Amygdala (tissue), 56 donors: ENCODE data around the gene SMIM5.

ENCODE experiments used
- DNase-seq, 56 donors: peaks; one replicate each; lab custom pipeline; 2025; lab: John Stamatoyannopoulos, UW

SMIM5 gene

DNA sequence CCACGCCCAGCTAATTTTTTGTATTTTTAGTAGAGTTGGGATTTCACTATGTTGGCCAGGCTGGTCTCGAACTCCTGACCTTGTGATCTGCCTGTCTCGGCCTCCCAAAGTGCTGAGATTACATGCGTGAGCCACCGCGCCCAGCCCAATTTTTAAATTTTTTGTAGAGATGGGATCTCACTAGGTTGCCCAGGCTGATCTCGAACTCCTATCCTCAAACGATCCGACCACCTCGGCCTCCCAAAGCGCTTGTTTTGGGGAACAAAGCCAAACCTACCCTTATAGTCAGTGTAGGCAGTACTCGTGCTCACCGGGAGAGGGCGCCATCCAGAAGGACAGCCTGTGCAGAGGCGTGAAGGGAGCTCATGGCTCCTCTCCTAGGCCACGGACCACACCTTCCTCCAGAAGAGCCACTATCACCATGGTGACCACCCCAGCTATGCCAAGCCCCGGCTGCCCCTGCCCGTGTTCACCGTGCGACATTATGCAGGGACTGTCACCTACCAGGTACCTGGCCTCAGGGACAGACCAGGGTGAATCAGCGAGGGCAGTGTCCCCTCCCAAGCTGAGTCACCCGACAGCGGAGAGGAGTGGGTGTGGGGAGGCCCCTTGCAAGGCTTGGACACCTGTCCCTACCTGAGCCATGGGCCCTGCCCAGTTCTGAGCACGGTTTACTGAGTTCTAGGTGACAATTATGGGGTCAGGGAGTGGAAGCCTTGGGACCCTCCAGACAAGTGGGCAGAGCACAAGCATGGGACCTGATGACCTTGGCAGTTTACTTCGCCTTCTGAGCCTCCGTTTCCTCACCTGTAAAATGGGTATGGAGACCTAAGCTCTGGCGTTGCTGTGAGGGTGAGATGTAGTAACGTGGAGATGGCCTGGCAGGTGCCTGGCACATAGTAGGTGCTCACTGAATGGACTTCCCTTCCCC lies 31.9 kb upstream of the SMIM5 start:
- DNase-seq: peak in 15 of 56 donors; percentile 3 to 66 (median 25)

DNA sequence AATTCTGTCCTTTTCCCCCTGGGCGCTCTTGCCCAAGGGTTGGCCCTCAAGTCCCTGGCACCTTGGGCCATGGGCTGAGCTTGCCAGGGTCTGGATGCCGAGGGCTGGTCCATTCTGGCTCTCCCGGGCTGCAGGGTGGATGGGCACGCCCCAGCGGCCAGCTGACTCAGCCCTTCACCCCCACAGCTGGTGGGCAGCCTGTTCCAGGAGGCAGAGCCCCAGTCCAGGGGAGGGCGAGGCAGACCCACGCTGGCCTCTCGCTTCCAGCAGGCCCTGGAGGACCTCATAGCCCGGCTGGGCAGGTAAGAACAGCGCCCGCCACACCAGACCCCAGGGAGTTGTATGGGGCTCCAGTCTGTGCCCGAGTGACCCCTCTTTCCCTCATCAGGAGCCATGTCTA lies 30.6 kb upstream of the SMIM5 start:
- DNase-seq: no peak

DNA sequence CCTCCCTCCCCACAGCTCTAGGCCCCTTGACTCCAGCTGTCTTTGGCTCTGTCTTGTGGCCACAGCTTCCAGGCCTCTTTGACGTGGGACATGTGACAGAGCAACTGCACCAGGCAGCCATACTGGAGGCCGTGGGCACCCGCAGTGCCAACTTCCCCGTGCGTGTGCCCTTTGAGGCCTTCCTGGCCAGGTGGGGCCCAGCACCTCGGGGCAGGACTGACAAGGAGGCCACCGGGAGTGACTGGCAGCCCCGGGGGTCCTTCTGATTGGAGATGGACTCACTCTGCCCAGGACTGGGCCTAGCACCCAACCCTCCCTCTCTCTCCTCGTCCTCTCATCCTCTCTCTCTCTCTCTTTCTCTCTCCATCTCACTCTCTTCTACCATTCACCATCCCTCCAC lies 30.1 kb upstream of the SMIM5 start:
- DNase-seq: no peak

- no peak for DNase-seq
Observed at GRCh38 chr17:75604034-75604695, 29.1 kb upstream of the SMIM5 start.

GRCh38 chr17:75605790-75606189 lies 27.4 kb upstream of the SMIM5 start:
- DNase-seq: no peak

DNA sequence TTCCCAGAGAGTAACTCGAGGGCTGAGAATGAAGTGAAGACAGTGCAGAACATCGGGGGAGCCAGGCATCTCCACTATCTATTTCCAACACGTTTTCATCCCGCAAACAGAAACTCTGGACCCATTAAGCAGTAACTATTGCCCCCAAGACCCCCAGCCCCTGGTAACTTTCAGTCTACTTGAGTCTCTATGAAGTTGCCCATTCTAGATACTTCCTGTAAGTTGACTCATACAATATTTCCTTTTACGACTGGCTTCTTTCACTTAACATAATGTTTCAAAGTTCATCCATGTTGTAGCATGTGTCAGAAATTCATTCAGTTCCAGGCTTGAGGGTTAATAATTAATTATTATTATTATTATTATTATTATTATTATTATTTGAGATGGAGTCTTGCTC lies 26.1 kb upstream of the SMIM5 start:
- DNase-seq: no peak

DNA sequence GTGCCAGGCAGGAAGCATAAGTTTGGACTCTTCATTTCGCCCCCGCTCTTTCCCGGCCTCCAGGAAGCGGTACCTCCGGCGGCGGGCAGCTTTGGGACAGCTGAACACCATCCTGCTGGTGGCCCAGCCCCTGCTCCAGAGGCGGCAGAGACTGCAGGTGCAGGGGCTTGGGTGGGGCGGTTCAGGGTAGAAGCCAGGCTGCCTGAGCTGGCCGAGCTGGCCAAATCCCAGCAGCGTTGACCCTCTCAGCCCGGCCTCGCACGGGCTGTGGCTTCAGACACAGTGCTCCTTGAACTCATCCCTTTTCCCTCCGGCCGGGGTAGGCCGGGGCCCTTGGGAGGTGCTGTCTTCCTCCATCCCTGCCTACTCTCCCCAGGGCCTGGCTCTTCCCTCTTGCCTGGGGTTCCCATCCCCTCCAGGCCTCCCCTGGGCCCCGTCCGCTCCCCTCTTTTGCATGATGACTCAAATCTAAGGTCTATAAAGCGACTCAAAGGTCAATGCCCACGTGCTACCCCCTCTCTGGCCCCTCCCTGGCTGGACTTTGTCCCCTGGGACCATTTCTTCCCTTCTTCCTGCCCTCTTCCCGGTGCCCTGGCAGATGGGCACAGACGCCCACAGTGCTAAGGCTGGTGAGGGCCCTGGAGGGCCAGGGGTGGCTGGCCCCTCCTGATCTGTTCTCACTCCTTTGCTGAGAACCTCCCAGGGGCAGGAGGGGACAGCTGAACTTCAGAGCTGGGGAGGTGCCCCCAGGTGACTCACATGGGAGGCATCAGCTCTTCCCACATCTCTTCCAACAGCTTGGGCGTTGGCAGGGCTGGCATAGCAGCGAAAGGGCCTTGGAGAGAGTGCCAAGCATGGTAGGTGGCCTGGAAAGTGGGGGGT lies 22.9 kb upstream of the SMIM5 start:
- DNase-seq: no peak

- no peak for DNase-seq
Observed at GRCh38 chr17:75611851-75612429, 21.3 kb upstream of the SMIM5 start.

- DNase-seq: no peak
Observed at GRCh38 chr17:75612906-75613626, 20.2 kb upstream of the SMIM5 start.

DNA sequence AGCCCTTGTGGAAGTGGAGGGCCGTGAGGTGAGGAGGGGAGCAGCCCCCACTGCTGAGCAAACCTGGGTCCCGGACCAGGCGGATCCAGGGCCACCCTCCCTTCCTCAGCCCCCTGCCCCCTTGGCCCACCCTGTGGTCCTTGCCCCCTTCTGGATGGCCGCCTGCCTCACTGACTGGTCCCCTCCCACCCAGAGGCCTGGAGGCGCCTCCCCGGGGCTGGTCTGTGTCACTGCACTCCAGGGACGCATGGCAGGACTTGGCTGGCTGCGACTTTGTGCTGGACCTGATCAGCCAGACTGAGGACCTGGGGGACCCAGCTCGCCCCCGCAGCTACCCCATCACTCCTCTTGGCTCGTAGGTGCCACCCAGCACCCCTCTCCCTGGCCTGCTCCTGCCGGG lies 19.2 kb upstream of the SMIM5 start:
- DNase-seq: no peak

GRCh38 chr17:75614556-75615270 lies 18.5 kb upstream of the SMIM5 start:
- DNase-seq: no peak

- no peak for DNase-seq
Observed at GRCh38 chr17:75615301-75615700, 17.9 kb upstream of the SMIM5 start.

GRCh38 chr17:75616521-75617122 lies 16.6 kb upstream of the SMIM5 start:
- no peak for DNase-seq

GRCh38 chr17:75617218-75617617 lies 16.0 kb upstream of the SMIM5 start:
- DNase-seq: no peak

DNA sequence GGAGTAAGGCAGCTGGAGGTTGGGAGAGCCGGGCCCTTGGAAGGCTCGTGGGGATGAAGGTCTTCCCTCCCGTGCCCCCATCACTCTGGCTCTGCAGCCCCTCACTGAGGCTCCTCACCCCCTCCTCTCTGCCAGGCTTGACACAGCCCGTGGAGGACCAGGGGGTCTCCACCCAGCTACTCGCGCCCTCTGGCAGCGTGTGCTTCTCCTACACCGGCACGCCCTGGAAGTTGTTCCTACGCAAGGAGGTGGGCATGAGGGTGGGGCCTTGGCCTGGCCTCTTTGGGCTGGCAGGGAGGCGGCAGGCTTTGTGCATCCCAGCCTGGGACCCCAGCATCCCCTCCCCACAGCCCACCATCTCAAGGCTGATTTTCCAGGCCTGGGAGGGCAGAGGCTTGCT lies 15.6 kb upstream of the SMIM5 start:
- DNase-seq: no peak

GRCh38 chr17:75619506-75620431 lies 13.5 kb upstream of the SMIM5 start:
- DNase-seq: peak in 2 of 56 donors; percentile 6 to 25

DNA sequence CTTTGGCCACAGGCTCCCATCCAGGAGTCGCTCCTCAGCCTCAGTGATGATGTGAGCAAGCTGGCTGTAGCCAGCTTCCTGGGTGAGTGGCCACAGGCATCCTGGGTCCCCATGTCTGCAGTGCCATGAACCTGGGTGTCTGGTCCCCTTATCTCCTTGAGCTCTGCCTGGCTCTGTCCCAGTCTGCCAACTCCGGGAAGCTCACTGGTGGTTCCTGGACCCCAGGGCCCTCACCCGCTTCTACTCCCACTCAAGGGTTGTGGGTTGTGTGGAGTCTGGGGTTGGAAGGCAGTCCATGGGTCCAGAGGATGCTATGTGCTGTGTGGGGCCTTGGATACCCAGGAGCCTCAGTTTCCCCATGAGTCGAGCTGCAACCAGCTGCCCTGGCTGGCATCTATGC lies 11.7 kb upstream of the SMIM5 start:
- DNase-seq: no peak

DNA sequence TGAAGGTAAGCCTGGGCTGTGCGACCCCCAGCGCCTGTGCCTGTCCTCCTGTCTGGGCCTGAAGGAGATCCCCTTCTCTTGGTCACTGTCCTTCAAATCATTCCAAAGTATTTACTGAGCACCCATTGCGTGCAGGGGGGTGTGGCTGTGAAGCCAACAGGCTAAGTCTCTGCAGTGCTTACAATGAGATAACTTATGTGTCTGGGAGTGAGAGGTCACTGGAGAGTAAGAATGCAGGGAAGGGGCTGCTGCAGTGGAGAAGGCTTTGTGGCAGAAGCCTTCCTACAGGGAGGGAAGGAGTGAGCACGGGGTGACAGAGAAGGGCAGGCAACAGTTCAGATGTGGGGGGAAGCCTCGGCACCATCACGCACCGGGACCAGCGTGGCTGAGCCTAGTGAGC lies 11.2 kb upstream of the SMIM5 start:
- DNase-seq: no peak
